Measurements from ENCODE around the gene CCT5. TPM values are rescaled to one million over a fixed set of nuclear protein-coding genes. Genes with fewer than 3 reads are reported as not detected.

The CCT5 gene
- total RNA-seq, 1 experiment from 2014 or later = 548 TPM

DNA sequence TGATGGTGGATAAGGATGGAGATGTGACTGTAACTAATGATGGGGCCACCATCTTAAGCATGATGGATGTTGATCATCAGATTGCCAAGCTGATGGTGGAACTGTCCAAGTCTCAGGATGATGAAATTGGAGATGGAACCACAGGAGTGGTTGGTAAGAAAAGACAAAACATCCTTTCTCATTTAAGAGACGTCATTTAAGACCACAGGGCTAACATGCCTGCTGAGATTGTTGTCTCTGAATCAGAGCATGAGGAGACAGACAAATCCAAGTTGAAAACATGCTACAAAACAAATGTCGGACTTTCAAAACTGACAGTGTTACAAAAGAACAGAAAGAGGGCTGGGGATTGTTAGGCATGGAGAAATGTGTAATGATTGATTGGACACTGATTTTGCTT lies 4.6 kb downstream of the CCT5 start:
- POLR2A ChIA-PET = no interaction called here
- H3K9me3 Mint-ChIP-seq = no peaks in the 10 kb centered on the region
- H3K27me3 Mint-ChIP-seq (ENCODE audit: low read depth) = no peaks in the 10 kb centered on the region
- CTCF ChIA-PET = no interaction called here
- TF ChIP-seq NR1H2 (CRISPR knock-in tag; IDR thresholded peaks at IDR 0.05) (no peak), PRDM15 (CRISPR knock-in tag; IDR thresholded peaks at IDR 0.05) (no peak), CDX4 (CRISPR knock-in tag; IDR thresholded peaks at IDR 0.05; ENCODE audit: borderline replicate concordance) (no peak), PRRX2 (CRISPR knock-in tag; IDR thresholded peaks at IDR 0.05) (no peak), ZNF232 (CRISPR knock-in tag; IDR thresholded peaks at IDR 0.05) (no peak), SP1 (CRISPR knock-in tag; conservative IDR thresholded peaks at IDR 0.05) (no peak), ZNF317 (CRISPR knock-in tag; IDR thresholded peaks at IDR 0.05; ENCODE audit: borderline replicate concordance, low read depth) (no peak), ESRRA (CRISPR knock-in tag; IDR thresholded peaks at IDR 0.05; ENCODE audit: borderline replicate concordance) (no peak), ETV6 (CRISPR knock-in tag; IDR thresholded peaks at IDR 0.05) (no peak), USF1 (CRISPR knock-in tag; IDR thresholded peaks at IDR 0.05) (no peak), ZNF138 (CRISPR knock-in tag; conservative IDR thresholded peaks at IDR 0.05) (no peak), STAT6 (CRISPR knock-in tag; conservative IDR thresholded peaks at IDR 0.05; ENCODE audit: low read depth) (no peak), GTF2I (CRISPR knock-in tag; conservative IDR thresholded peaks at IDR 0.05) (no peak), ATF1 (CRISPR knock-in tag; IDR thresholded peaks at IDR 0.05) (no peak), KAT7 (CRISPR knock-in tag; IDR thresholded peaks at IDR 0.05; ENCODE audit: borderline replicate concordance) (no peak), AR (CRISPR knock-in tag; IDR thresholded peaks at IDR 0.05) (no peak), CREB1 (CRISPR knock-in tag; IDR thresholded peaks at IDR 0.05) (no peak)
- TF ChIP-seq, protein P1, sequence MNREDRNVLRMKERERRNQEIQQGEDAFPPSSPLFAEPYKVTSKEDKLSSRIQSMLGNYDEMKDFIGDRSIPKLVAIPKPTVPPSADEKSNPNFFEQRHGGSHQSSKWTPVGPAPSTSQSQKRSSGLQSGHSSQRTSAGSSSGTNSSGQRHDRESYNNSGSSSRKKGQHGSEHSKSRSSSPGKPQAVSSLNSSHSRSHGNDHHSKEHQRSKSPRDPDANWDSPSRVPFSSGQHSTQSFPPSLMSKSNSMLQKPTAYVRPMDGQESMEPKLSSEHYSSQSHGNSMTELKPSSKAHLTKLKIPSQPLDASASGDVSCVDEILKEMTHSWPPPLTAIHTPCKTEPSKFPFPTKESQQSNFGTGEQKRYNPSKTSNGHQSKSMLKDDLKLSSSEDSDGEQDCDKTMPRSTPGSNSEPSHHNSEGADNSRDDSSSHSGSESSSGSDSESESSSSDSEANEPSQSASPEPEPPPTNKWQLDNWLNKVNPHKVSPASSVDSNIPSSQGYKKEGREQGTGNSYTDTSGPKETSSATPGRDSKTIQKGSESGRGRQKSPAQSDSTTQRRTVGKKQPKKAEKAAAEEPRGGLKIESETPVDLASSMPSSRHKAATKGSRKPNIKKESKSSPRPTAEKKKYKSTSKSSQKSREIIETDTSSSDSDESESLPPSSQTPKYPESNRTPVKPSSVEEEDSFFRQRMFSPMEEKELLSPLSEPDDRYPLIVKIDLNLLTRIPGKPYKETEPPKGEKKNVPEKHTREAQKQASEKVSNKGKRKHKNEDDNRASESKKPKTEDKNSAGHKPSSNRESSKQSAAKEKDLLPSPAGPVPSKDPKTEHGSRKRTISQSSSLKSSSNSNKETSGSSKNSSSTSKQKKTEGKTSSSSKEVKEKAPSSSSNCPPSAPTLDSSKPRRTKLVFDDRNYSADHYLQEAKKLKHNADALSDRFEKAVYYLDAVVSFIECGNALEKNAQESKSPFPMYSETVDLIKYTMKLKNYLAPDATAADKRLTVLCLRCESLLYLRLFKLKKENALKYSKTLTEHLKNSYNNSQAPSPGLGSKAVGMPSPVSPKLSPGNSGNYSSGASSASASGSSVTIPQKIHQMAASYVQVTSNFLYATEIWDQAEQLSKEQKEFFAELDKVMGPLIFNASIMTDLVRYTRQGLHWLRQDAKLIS (CRISPR knock-in tag; IDR thresholded peaks at IDR 0.05; ENCODE audit: borderline replicate concordance) = no peak
- TF ChIP-seq, protein P2, sequence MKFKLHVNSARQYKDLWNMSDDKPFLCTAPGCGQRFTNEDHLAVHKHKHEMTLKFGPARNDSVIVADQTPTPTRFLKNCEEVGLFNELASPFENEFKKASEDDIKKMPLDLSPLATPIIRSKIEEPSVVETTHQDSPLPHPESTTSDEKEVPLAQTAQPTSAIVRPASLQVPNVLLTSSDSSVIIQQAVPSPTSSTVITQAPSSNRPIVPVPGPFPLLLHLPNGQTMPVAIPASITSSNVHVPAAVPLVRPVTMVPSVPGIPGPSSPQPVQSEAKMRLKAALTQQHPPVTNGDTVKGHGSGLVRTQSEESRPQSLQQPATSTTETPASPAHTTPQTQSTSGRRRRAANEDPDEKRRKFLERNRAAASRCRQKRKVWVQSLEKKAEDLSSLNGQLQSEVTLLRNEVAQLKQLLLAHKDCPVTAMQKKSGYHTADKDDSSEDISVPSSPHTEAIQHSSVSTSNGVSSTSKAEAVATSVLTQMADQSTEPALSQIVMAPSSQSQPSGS (CRISPR knock-in tag; IDR thresholded peaks at IDR 0.05; ENCODE audit: borderline replicate concordance, low read depth) = no peak
- ATAC-seq (no peak), DNase-seq (ENCODE audit: low spot score) (no peak)
- H3K36me3 Mint-ChIP-seq = peaks cover 80% of the 10 kb centered on the region
- H3K4me3 Mint-ChIP-seq = no peak overlapping the region
- H3K27ac Mint-ChIP-seq = peak overlapping the region; percentile 15; the same call in 1 of the 2 replicates
- peaks cover 29% of the 10 kb centered on the region for H3K4me1 Mint-ChIP-seq

All from WTC11 (cell line).